ENCODE measurements around the gene SPEG. TPM values are rescaled to one million over a fixed set of nuclear protein-coding genes. Genes with fewer than 3 reads are reported as not detected.

The SPEG gene
- total RNA-seq, 2 experiments from 2014 or later, result 0.46 TPM; not detected in 1

GRCh38 chr2:219399716-219400478 lies 34.7 kb upstream of the SPEG start:
- no peaks in the 10 kb centered on the region for H4K20me1 ChIP-seq (ENCODE audit: insufficient read depth, low read length)
- H3K9me2 ChIP-seq (ENCODE audit: insufficient read depth, low read length), result no peaks in the 10 kb centered on the region
- DNase-seq (ENCODE audit: low spot score), result no peak
- TF ChIP-seq CTCF (conservative IDR thresholded peaks at IDR 0.05; ENCODE audit: low read length) (no peak), EZH2phosphoT487 (IDR thresholded peaks at IDR 0.05; ENCODE audit: borderline replicate concordance, low read depth, low read length) (no peak)
- H3K9me3 ChIP-seq (ENCODE audit: low read length), result no peaks in the 10 kb centered on the region
- ChIA-PET POLR2A (interaction anchor here (0.8 kb wide), 1 partner anchor 24 kb away, joined by 3 read pairs; no protein-coding TSS in a partner anchor), CTCF (ENCODE audit: unreplicated experiment) (no interaction called here)
- no peaks in the 10 kb centered on the region for H3K79me2 ChIP-seq (ENCODE audit: insufficient read depth, low read depth, low read length)
- H2AFZ ChIP-seq (ENCODE audit: low read length), result no peak overlapping the region
- H3K27ac ChIP-seq (ENCODE audit: low read depth, low read length, poor library complexity, severe bottlenecking), result no peak overlapping the region
- intact Hi-C loops (cut with micrococcal nuclease; ENCODE audit: unreplicated experiment), result loop anchor here (5.0 kb wide), 1 partner anchor 242 kb away; no protein-coding TSS in a partner anchor
- no TSS peak for BruUV-seq (replicated peaks)
- H3K4me3 ChIP-seq (ENCODE audit: low read depth, low read length, poor library complexity, severe bottlenecking), result no peak overlapping the region
- peaks cover 5% of the 10 kb centered on the region for H3K4me1 ChIP-seq (ENCODE audit: insufficient read depth, low read length, poor library complexity, severe bottlenecking)
- no peak overlapping the region for H3K4me2 ChIP-seq (ENCODE audit: low read length)
- no peaks in the 10 kb centered on the region for H3K36me3 ChIP-seq (ENCODE audit: insufficient read depth, low read length)

- intact Hi-C loops (cut with micrococcal nuclease; ENCODE audit: unreplicated experiment), result loop anchor here (5.0 kb wide), 1 partner anchor 242 kb away; no protein-coding TSS in a partner anchor
- POLR2A ChIA-PET, result no interaction called here
Measured at GRCh38 chr2:219400562-219400961, 34.1 kb upstream of the SPEG start.

More at GRCh38 chr2:219400562-219400961, 34.1 kb upstream of the SPEG start:
- Histone ChIP-seq H3K79me2 (ENCODE audit: insufficient read depth, low read depth, low read length) (no peaks in the 10 kb centered on the region), H3K36me3 (ENCODE audit: insufficient read depth, low read length) (no peaks in the 10 kb centered on the region), H2AFZ (ENCODE audit: low read length) (no peak overlapping the region), H3K9me3 (ENCODE audit: low read length) (no peaks in the 10 kb centered on the region), H4K20me1 (ENCODE audit: insufficient read depth, low read length) (no peaks in the 10 kb centered on the region), H3K27ac (ENCODE audit: low read depth, low read length, poor library complexity, severe bottlenecking) (no peak overlapping the region), H3K4me3 (ENCODE audit: low read depth, low read length, poor library complexity, severe bottlenecking) (no peak overlapping the region), H3K4me2 (ENCODE audit: low read length) (no peak overlapping the region), H3K4me1 (ENCODE audit: insufficient read depth, low read length, poor library complexity, severe bottlenecking) (peaks cover 5% of the 10 kb centered on the region), H3K9me2 (ENCODE audit: insufficient read depth, low read length) (no peaks in the 10 kb centered on the region)
- DNase-seq (ENCODE audit: low spot score), result no peak
- BruUV-seq (replicated peaks), result no TSS peak
- no peak for TF ChIP-seq EZH2phosphoT487 (IDR thresholded peaks at IDR 0.05; ENCODE audit: borderline replicate concordance, low read depth, low read length)
- no peak for TF ChIP-seq CTCF (conservative IDR thresholded peaks at IDR 0.05; ENCODE audit: low read length)
- CTCF ChIA-PET (ENCODE audit: unreplicated experiment), result no interaction called here
